ENCODE measurements around the gene GNAZ.
"Not testable (repeated sequence)": the region's sequence is repeated elsewhere in the genome, so short reads cannot be mapped to it uniquely, and the experiment has no call there.

GNAZ gene

DNA sequence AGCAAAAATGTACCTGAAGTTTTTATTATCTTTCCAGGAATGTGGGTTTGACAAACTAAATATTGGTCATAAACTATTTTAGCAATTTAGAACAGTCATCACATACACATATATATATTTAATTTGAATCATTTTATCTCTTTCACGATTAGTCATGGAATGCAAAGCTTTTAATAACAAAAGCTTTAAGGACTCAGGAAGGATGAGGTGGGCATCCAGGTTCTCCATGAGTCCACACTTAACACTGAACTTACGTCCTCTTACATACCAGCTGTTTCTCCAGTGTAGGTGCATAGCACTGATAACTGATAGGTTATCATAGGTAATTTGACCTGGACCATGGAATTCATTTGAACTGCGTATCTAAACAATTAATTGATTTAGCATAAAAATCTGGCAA is 28.1 kb upstream of the GNAZ start:
- no peak for DNase-seq (ENCODE audit: extremely low read depth in 1 of 2, low read depth in 1 of 2)

DNA sequence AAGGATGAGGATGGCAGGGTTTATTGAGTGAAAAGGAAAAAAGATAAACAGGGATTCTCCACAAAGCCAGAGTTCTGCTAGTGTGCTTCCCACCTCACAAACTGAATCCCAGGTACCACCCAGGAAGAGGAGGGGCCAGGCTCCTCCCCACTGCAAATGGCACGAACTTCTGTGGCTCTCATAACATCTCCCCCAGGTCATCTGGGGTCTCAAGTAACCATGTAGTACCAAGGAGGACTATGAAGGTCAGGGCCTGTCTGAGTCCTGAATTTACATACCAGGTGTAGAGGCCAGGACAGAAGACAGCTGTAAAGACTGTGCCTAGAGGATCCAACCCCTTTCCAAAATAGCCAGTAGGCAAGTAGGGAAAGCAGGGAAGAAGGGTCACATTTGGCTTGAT is 25.7 kb upstream of the GNAZ start:
- DNase-seq (ENCODE audit: extremely low read depth in 1 of 2, low read depth in 1 of 2) = no peak

DNA sequence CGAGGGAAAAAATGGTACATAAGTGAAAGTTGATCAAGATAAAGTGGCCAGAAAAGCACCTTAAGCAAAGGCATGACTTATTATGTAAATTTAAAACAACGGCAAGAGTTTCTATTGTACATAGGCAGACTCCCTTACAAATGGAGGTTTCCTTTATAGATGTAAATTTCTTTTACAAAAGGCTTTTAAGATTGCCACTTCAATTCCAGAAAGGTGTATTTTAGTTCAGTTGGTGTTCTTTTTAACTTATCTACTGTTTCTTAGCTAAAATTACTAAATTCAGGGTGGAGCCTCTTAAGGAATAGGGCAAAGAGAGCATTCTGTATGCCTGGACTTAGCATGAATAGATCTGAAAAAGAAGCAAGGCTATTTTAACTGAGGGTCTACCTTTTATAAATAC is 24.9 kb upstream of the GNAZ start:
- DNase-seq (ENCODE audit: extremely low read depth in 1 of 2, low read depth in 1 of 2) = no peak

DNA sequence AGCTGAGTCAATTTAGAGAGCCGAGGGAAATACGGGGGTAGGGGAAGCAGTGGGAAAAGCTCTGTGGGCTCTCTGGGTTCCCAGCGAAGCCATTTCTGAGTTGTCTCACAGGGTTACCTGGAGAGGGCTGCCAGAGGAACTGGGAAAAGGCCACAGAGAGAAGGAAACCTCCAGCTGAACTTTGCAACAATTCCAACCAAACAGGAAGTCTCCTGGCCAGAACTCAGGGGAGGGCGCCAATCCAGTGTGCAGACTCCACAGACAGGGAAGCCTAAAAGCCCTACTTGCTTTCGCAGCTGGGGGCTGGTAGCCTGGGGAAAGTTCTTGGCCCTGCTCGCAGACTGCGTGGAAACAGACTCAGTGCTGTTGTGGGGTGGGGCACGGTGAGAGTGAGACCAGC is 23.1 kb upstream of the GNAZ start:
- DNase-seq (ENCODE audit: extremely low read depth in 1 of 2, low read depth in 1 of 2) = no peak

DNA sequence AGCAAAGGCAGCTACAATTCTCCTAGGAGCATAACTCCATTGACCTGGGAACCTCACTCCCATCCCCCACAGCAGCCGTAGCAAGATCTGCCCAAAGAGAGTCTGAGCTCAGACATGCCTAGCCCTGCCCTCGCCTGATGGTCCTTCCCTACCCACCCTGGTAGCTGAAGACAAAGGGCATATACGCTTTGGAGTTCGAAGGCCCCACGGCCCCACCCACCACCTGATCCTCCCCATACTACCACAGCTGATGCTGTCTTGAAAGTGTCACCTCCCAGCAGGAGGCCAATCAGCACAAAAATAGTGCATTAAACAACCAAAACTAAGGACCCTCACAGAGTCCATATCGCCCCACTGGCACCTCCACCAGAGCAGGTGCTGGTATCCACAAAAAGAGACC is 22.6 kb upstream of the GNAZ start:
- DNase-seq (ENCODE audit: extremely low read depth in 1 of 2, low read depth in 1 of 2) = no peak

DNA sequence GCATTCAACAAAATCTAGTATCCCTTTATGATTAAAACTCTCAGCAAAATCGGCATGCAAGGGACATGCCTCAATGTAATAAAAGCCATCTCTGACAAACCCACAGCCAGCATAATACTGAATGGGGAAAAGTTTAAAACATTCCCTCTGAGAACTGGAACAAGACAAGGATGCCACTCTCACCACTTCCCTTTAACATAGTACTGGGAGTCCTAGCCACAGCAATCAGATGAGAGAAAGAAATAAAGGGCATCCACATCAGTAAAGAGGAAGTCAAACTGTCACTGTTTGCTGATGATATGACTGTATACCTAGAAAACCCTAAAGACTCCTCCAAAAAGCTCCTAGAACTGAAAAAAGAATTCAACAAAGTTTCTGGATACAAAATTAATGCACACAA is 19.8 kb upstream of the GNAZ start:
- DNase-seq (ENCODE audit: extremely low read depth in 1 of 2, low read depth in 1 of 2) = not testable (repeated sequence)

DNA sequence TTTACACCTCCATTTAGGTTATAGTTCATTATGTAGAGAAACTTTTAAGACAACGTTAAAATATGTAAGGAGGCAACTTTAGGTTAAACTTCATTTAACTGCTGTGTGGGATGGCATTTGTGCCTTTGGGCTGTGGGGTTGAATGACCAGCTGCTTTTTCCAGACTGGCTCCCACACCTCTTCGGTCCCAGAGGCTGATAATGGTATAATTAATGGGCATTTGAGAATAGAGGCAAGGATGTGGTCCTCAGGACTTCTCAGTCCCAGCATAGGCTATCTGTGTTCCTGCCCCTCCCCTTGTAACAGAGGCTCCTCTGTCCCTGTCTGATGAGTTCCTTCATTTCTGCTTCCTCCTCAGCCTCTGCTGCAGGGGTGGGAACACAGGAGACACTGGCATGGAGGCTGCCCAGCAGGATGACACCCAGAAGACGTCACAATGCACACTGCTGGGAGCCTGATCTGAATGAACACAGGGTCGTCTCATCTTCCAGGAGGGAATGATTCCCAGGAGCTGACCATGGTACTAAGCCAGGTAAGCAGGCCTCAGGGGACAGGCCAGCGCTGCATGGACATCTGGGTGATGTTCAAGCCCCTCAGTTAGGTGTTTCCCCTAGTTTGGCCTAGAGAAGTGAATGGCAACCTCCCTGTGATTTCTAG is 17.1 kb upstream of the GNAZ start:
- DNase-seq (ENCODE audit: extremely low read depth in 1 of 2, low read depth in 1 of 2) = no peak

DNA sequence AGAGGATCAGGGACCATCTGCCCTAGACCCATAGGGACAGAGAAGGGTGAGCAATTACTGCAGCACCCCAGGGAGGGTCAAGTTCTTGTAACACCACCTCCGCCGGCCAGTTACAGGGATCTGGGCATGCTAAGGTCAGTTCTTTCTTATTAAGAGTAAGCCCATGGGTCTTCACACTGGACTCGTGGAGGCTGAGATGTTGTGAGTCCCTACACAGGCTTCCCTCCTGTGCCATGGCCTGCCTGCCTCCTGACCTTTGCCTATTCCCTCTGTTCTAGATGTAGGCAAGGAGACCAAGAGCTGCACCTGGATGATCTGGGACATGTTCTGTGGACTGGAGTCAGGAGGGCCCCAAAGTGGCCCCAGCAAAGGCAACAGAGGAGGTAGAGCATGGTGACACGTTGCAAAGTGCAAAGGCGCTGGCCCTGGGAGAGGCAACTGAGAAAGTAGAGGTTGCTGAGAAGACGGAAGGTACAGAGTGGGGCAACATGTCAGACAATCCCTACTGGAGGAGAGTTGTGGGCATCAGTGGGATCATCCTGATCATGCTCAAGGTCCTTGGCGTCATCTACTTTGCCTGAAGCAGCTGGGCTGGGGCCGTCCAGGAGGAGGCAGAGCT is 16.3 kb upstream of the GNAZ start:
- DNase-seq (ENCODE audit: extremely low read depth in 1 of 2, low read depth in 1 of 2) = no peak

DNA sequence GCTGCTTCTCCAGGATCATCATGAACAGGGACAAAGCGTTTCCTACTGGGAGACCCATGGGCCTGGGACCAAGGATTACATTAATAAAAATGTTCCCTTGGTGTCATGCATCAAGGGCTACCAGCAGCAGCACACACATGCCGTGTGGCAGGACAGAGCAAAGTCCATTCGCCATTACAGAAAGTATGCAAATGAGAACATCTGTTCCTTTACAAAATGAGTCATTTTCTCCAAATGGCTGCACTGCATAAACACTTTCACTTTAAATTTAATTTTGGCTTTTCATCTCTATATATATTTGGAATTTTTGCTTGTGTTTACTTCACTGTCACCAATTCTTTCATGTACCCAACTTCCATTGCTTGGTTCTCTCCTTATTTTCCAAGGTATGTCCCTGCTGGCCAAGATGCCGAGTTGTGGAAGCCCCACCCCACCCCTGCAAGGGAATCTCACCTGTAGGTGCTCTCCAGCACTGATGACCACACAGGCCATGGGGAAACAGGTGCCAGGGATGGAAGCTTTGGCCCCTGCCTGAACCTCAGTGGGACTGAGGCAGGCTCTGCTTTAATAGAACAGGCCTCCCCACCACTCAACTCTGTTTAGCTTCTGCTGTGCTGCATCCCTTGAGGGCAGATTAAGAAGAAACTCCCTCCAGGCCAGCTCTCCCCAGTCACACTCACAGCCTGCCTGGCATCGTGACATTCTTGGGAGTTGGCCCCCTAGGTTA is 15.6 kb upstream of the GNAZ start:
- DNase-seq (ENCODE audit: extremely low read depth in 1 of 2, low read depth in 1 of 2) = no peak

DNA sequence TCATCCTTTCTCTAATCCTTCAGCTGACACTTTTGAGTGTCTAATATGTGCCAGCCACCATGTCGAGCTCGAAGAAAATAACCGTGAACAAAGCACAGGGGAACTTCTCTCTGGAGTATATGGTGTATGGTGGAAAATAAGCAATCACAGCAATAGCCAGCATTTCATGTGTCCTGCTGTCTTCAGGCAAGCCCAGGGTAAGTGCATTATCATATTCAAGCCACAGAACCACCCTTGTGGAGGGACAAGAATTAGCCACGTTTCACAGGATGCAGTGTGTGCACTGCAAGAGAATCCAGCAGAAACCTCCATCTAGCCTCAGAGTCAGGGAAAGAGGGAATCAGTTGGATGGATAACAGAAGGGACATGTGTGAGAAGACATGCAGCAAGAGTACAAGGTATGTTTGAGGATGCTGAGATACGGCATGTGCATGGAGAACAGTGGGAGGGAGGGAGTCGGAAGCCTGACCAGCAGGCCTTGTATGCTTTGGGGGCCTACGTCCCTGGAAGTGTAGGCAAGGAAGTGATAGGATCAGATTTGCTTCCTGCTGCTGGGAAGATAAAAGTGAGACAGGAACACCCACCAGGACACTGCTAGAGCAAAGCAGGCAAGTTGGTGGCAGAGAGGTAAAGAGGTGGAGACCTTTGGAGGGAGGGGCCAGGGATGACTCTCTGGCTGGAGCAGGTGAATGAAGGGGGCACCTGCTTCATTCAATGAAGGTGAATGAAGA is 14.7 kb upstream of the GNAZ start:
- DNase-seq (ENCODE audit: extremely low read depth in 1 of 2, low read depth in 1 of 2) = no peak

DNA sequence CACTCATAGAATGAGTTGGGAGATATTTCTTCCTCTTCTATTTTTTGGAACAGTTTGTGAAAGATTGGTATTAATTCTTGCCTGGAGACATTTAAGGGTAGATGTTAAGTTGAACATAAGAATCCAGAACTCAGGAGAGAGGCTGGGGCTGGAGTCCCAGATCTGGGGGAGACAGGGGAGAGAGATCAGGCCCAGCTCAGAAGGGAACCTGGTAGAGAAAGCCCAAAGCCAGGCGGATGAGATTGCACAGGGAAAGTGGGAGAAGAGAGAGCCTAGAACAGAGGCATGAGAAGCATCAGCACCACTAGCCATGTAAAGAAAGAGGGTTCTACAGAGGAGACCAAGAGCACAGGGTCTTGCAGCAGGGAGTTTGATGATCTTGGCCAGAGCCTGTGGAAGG is 13.0 kb upstream of the GNAZ start:
- DNase-seq (ENCODE audit: extremely low read depth in 1 of 2, low read depth in 1 of 2) = no peak

DNA sequence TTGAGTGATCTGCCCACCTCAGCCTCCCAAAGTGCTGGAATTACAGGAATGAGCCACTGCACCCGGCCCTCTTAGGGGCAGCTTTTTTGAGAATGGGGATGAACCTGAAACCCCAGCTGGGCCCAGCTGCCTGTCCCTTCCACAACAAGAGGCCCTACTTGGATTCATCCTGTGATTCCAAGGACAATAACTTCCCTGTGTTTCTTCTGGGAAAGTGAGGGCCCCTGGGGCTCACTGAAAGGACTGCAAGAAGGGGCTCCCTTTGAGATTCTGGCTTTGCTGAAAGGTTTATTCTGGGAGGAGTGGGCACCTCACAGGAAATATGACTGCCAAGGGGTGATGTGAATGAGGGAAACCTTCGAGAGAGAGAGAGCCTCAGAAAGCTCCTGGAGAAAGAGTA is 12.3 kb upstream of the GNAZ start:
- DNase-seq (ENCODE audit: extremely low read depth in 1 of 2, low read depth in 1 of 2) = no peak

DNA sequence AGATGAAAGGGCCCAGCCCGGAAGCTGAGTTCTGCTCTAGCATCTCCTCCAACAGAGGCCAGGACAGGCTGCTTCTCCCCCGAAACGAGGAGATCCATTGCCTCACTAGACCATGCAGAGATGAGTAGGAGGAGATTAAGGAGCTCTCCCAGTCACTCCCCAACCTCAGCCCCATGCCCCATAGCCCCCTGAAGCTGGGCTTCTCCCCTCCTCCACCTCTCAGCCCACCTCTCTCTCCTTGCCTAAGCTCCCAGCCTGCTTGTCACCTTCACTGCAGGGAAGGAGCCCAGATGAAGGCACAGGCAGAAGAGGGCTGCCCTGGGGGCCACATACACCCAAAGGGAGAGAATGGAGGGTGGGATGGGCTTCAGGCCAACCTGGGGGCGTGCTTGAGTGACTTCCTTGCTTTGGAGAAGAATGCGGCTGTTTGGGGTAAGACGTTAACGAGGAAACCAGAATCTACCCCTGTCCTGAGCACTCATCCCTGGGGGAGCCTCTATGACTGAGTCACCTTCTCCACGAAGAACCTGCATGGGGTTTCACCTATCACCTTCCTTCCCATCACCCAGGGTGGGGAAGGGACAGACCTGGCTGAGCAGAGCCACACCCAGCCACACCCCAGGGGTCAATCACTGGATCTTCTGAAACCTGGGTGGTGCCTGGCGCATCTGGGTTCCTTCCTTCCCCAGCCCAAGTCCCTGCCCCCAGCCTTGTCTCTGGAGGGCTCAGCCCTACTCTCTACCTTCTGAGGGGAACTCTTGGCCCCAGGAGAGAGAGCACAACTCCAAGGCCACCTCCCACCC is 11.6 kb upstream of the GNAZ start:
- no peak for DNase-seq (ENCODE audit: extremely low read depth in 1 of 2, low read depth in 1 of 2)

DNA sequence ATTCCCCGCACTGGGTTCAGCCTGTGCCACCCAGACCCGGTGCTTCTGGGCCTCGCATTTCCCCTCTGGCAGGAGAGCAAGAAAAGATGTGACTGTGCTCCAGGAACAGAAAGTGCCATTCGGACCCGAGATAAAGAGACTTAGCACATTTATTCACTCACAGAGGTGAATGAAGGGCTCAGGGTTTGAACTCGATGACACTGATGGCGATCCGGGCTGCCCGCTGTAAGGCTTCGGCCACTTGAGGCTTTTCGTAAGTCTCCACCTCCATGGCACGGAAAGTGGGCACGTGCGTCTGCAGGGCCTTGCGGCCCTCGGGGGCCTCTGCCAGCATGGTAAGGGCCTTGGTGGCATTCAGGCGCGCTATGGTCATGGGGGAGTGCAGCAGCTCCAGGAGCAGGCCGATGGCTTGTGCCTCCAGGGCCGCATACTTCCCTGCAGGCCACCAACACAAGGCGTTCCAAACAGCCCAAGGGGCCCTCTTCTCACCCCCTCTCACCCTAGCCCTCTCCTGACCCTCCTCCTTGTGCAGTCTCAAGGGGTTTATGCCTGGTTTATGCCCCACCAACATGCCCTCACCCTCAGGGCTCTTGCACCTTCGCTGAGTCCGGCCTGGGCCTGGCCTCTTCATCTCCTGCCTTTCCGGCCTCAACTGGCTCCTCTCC is 10.9 kb upstream of the GNAZ start:
- DNase-seq (ENCODE audit: extremely low read depth in 1 of 2, low read depth in 1 of 2) = no peak

DNA sequence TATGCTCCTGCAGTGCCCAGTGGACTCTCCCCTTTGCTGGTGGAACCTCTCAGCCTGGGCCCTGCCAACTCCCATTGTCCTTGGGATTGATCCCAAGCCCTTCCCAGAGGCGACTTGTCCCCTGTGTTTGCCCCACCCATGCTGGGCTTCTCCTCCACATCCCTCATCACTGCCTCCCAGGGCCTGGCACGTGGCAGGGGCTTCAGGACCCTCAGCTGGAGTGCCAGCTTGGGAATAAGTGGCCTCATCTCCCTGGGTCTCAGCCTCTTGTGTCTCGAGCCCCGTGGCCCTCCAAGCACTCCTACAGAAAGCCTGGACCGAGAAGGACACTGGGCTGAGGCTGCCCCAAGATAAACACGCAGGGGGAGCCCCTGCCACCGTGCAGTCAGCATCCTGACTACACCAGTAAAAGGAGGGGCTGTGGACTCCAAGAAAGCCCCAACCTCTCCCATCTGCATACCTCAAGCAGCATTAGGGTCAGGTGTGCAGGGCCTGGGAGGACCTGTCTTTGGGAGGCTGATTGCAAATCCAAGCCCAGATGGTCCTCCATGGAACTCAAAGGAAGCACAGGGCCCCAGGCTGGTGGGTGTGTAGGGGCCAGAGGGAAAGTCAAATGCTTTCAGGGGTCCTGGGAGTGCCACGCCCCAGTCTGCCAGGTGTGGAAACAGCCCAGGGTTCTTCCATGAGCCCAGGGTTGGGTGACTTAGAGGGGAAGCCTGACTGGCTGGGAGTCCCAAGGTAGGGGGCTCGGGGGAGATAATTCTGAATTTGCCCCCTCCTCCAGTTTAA is 9.5 kb upstream of the GNAZ start:
- DNase-seq (ENCODE audit: extremely low read depth in 1 of 2, low read depth in 1 of 2) = no peak

DNA sequence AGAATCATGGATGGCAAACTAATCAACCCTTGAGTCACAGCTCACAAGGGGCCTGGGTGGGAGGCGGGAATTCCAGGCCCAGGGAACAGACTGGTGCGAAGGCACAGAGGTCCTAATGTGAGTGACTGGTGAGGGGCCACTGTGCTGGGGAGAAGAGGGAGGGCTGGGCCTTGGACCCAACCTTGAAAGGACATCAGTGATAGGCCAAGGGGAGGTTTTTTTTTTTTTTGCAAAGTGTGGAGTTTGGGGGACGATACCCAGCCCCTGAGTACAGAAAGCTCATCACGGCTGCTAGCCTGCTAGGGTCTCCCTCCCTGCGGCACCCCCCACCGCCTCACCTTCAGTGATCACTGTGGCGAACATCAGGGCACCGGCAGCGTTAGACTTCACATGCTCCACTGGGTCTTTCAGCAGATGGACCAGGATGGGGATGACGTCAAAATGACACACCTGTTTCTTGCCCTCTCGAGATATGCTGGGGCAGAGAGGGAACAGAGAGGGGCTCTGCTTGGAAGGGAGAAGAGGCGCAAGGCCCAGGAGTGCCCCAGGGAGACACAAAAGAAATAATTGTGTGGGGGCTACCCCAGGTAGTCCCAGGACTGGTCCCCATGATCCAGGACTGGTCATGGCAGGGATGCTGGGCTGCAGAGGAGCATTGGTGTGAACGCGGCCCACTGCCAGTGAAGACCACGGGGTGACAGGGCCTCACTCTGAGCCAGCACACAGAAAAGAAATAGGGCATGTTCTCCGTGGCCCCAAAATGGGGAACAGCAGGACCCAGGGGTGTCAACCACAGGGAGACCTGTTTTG is 8.6 kb upstream of the GNAZ start:
- no peak for DNase-seq (ENCODE audit: extremely low read depth in 1 of 2, low read depth in 1 of 2)

DNA sequence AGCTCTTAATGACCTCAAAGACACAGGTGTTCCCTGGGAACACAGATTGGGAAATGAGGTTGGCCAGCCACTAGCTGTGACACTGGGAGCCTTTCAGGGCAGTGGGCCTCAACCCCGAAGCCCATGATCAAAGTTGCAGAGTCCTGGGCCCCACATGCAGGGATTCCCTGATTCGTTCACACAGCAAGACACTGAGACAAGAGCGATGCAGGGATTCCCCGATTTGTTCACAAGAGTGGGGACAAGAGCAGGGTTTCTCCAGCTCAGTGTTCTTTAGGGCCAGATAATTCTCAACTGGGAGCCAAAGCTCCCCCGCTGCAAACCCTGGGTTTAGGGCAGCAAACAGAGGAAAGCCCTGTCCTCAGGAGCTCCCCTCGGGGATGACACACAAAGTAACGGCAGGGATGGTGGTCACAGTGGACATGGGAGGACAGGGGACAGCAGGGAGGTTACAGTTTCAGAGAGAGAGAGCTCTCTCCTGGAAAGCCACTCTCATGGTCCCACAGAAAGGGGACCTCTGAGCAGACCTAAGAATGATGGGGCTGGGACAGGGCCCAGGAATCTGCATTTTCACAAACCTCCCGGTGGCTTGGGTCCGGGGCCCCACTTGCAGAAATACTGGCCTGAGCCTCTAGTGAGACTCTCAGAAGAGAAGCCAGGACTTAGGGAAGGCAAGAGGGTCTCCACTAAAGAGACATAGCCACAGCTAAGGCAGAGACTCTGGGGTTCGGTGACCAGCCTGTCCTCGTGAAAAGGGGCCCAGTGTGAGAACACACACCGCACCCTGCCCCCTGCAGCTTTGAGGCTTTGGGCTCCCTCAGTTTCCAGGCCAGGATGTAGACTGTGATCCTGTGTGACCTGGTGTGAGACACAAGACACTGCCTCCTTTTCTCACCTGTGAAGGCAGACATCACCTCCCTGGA is 7.4 kb upstream of the GNAZ start:
- no peak for DNase-seq (ENCODE audit: extremely low read depth in 1 of 2, low read depth in 1 of 2)
